Loucy (cell line): ENCODE data around the gene U2SURP.

Experiments
- CTCF ChIP-seq: fragments of 200-600 bp; sonication (generic); conservative IDR thresholded peaks from 2 replicates; pipeline ENCODE4 v1.5.1; 2014; ENCODE audit warnings: mild to moderate bottlenecking, antibody characterized with exemption, low read length
- EZH2phosphoT487 ChIP-seq: fragments of 200-600 bp; IDR thresholded peaks from 2 replicates; pipeline ENCODE4 v1.6.1; 2018; ENCODE audit warnings: antibody characterized with exemption, mild to moderate bottlenecking, moderate library complexity, borderline replicate concordance

GRCh38 chr3:143099210-143099609, 97.8 kb downstream of the U2SURP start:
- TF ChIP-seq CTCF: no peak
- no peak for TF ChIP-seq EZH2phosphoT487
